GM23338 (cell line): Measurements from ENCODE around the gene LRBA. TPM values are rescaled to one million over a fixed set of nuclear protein-coding genes. Genes with fewer than 3 reads are reported as not detected.

Source experiments
- ATAC-seq: fragments of 200-7000 bp; cut with Tn5 transposase; 3 replicates; pipeline ENCODE4 v1.9.1; 2020
- DNase-seq: peaks from one replicate; pipeline ENCODE4 v3.0.0-alpha.2; 2015; ENCODE audit warnings: low spot score
- H2AFZ ChIP-seq: fragments of 200-600 bp; sonication (generic); 2 replicates; pipeline ENCODE4 v1.8.0; 2016; ENCODE audit warnings: antibody characterized with exemption, mild to moderate bottlenecking, moderate library complexity
- H3F3A ChIP-seq: fragments of 200-600 bp; sonication (generic); replicated peaks from 2 replicates; pipeline ENCODE4 v1.8.0; 2017; ENCODE audit warnings: antibody characterized with exemption, mixed run types, low read depth
- H3K27ac ChIP-seq: fragments of 200-600 bp; sonication (generic); 2 replicates; pipeline ENCODE4 v1.6.1; 2016; ENCODE audit warnings: low read depth
- H3K27me3 ChIP-seq: fragments of 200-600 bp; sonication (generic); 2 replicates; pipeline ENCODE4 v1.8.0; 2016; ENCODE audit warnings: mild to moderate bottlenecking, mixed run types, moderate library complexity; ENCODE audit not compliant: insufficient read depth
- H3K36me3 ChIP-seq: fragments of 200-600 bp; sonication (generic); 2 replicates; pipeline ENCODE4 v1.8.0; 2016; ENCODE audit warnings: mild to moderate bottlenecking; ENCODE audit not compliant: insufficient read depth
- H3K4me1 ChIP-seq: fragments of 200-600 bp; sonication (generic); 2 replicates; pipeline ENCODE4 v1.8.0; 2016; ENCODE audit warnings: mild to moderate bottlenecking, moderate library complexity; ENCODE audit not compliant: insufficient read depth
- H3K4me2 ChIP-seq: fragments of 200-600 bp; sonication (generic); 2 replicates; pipeline ENCODE4 v1.7.1; 2017; ENCODE audit warnings: mixed run types
- H3K4me3 ChIP-seq: fragments of 200-600 bp; sonication (generic); 2 replicates; pipeline ENCODE4 v1.6.1; 2016; ENCODE audit warnings: mixed run types
- H3K79me2 ChIP-seq: fragments of 200-600 bp; sonication (generic); replicated peaks from 2 replicates; pipeline ENCODE4 v1.8.0; 2017; ENCODE audit warnings: mild to moderate bottlenecking; ENCODE audit not compliant: insufficient read depth
- H3K9me2 ChIP-seq: fragments of 200-600 bp; sonication (generic); 2 replicates; pipeline ENCODE4 v1.8.0; 2017; ENCODE audit not compliant: insufficient read depth
- H4K20me1 ChIP-seq: fragments of 200-600 bp; sonication (generic); replicated peaks from 2 replicates; pipeline ENCODE4 v1.8.0; 2017; ENCODE audit warnings: mild to moderate bottlenecking; ENCODE audit not compliant: insufficient read depth
- H3K27ac Mint-ChIP-seq: 2 replicates; pipeline ENCODE4 v1.8.0; 2020; ENCODE audit warnings: inconsistent platforms, mild to moderate bottlenecking, moderate library complexity, mixed read lengths
- H3K27me3 Mint-ChIP-seq: 3 replicates; pipeline ENCODE4 v1.8.0; 2022; ENCODE audit warnings: low read depth, mild to moderate bottlenecking, moderate library complexity, mixed read lengths, inconsistent platforms; ENCODE audit not compliant: insufficient read depth, poor library complexity
- H3K36me3 Mint-ChIP-seq: 3 replicates; pipeline ENCODE4 v1.8.0; 2021; ENCODE audit warnings: low read depth, mild to moderate bottlenecking, inconsistent platforms, moderate library complexity, mixed read lengths
- H3K4me1 Mint-ChIP-seq: 3 replicates; pipeline ENCODE4 v1.8.0; 2020; ENCODE audit warnings: mild to moderate bottlenecking, inconsistent platforms, mixed read lengths
- H3K4me3 Mint-ChIP-seq: 3 replicates; pipeline ENCODE4 v1.8.0; 2021; ENCODE audit warnings: moderate library complexity, mild to moderate bottlenecking, inconsistent platforms, mixed read lengths
- H3K9me3 Mint-ChIP-seq: 3 replicates; pipeline ENCODE4 v1.8.0; 2020; ENCODE audit warnings: moderate library complexity, mild to moderate bottlenecking, inconsistent platforms, mixed read lengths
- CREB1 ChIP-seq: fragments of 250-450 bp; sonication (Bioruptor Pico); IDR thresholded peaks from 2 replicates; pipeline ENCODE4 v1.5.0; 2020; ENCODE audit warnings: low read depth, mild to moderate bottlenecking, moderate library complexity
- JUNB ChIP-seq: IDR thresholded peaks from one replicate; pipeline ENCODE4 v1.6.1; 2016; ENCODE audit warnings: antibody characterized with exemption; ENCODE audit not compliant: unreplicated experiment
- POLR2AphosphoS5 ChIP-seq: IDR thresholded peaks from 2 replicates; pipeline ENCODE4 v1.6.1; 2016; ENCODE audit warnings: antibody characterized with exemption, low read depth
- ZNF114 ChIP-seq: fragments of 250-450 bp; sonication (Bioruptor Pico); IDR thresholded peaks from 2 replicates; pipeline ENCODE4 v1.5.0; 2020; ENCODE audit warnings: mild to moderate bottlenecking, moderate library complexity
- polyA plus RNA-seq: library from polyadenylated mRNA; unstranded; fragments of >200 nt; fragmentation: Nextera tagmentation; extraction: Ambion mirVana; gene quantifications from 2 replicates; pipeline ENCODE4 v1.2.1, GENCODE V29; 2016
- total RNA-seq: library from RNA; depleted of rRNA; stranded (reverse); fragments of >200 nt; shearing (Covaris generic); gene quantifications from 2 replicates; pipeline ENCODE4 v1.2.3, GENCODE V29; 2014
- TF ChIP-seq, protein P1 (sequence below), 2 experiments: fragments of 200-600 bp in 1 of 2; sonication (generic) in 1 of 2; conservative IDR thresholded peaks; 2 replicates each; pipeline versions ENCODE4 v1.5.1 to v1.6.1; 2016 to 2017; ENCODE audit warnings: antibody characterized with exemption in 2 of 2, low read depth in 2 of 2, mild to moderate bottlenecking in 2 of 2, moderate library complexity in 1 of 2
- TF ChIP-seq, protein P2 (sequence below): IDR thresholded peaks from 2 replicates; pipeline ENCODE4 v1.6.1; 2016; ENCODE audit warnings: antibody characterized with exemption
- TF ChIP-seq, protein P3 (sequence below): IDR thresholded peaks from one replicate; pipeline ENCODE4 v1.6.1; 2018; ENCODE audit warnings: antibody characterized with exemption; ENCODE audit not compliant: unreplicated experiment
- TF ChIP-seq, protein P4 (sequence below): fragments of 250-450 bp; sonication (Bioruptor Pico); IDR thresholded peaks from 2 replicates; pipeline ENCODE4 v1.5.0; 2020; ENCODE audit warnings: mild to moderate bottlenecking, moderate library complexity

LRBA gene
- total and polyA plus RNA-seq, 2 experiments from 2014 or later, result 23.3 to 126 TPM

DNA sequence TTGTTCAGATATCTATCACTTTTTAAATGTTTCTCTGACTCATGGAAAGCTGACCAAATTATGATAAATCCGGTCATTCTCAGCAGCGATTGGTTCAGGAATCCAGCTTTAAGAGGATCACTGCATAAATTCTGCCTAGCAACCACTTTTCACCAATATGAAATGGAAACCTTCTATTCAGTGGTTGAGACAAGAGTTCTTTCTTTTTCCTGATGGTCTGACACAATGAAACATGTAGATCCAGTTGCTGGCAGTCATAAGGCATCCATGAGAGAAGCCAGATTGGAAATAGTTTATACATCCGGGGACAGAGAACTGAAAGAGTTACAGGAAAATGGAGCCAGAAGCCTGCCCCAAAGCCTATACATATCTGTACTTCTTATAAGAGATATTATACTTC lies 406.0 kb downstream of the LRBA start:
- Mint-ChIP-seq H3K4me3 (no peak overlapping the region), H3K4me1 (no peaks in the 10 kb centered on the region), H3K9me3 (no peaks in the 10 kb centered on the region), H3K36me3 (no peaks in the 10 kb centered on the region), H3K27ac (no peak overlapping the region), H3K27me3 (peaks cover 1% of the 10 kb centered on the region)
- Histone ChIP-seq H3K27ac (no peak overlapping the region), H3K4me3 (no peak overlapping the region), H3K79me2 (no peaks in the 10 kb centered on the region), H3F3A (no peaks in the 10 kb centered on the region), H3K9me2 (no peaks in the 10 kb centered on the region), H3K27me3 (no peaks in the 10 kb centered on the region), H4K20me1 (no peaks in the 10 kb centered on the region; the same call in 1 of the 2 replicates), H2AFZ (no peak overlapping the region), H3K36me3 (no peaks in the 10 kb centered on the region), H3K4me2 (no peak overlapping the region), H3K4me1 (no peaks in the 10 kb centered on the region)
- no peak for ATAC-seq
- TF ChIP-seq POLR2AphosphoS5 (no peak), CREB1 (CRISPR knock-in tag) (no peak), JUNB (no peak), ZNF114 (CRISPR knock-in tag) (no peak)
- TF ChIP-seq, protein P1, sequence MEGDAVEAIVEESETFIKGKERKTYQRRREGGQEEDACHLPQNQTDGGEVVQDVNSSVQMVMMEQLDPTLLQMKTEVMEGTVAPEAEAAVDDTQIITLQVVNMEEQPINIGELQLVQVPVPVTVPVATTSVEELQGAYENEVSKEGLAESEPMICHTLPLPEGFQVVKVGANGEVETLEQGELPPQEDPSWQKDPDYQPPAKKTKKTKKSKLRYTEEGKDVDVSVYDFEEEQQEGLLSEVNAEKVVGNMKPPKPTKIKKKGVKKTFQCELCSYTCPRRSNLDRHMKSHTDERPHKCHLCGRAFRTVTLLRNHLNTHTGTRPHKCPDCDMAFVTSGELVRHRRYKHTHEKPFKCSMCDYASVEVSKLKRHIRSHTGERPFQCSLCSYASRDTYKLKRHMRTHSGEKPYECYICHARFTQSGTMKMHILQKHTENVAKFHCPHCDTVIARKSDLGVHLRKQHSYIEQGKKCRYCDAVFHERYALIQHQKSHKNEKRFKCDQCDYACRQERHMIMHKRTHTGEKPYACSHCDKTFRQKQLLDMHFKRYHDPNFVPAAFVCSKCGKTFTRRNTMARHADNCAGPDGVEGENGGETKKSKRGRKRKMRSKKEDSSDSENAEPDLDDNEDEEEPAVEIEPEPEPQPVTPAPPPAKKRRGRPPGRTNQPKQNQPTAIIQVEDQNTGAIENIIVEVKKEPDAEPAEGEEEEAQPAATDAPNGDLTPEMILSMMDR (conservative IDR thresholded peaks at IDR 0.05; ENCODE audit: low read depth in 2 of 2), result no peak
- TF ChIP-seq, protein P2, sequence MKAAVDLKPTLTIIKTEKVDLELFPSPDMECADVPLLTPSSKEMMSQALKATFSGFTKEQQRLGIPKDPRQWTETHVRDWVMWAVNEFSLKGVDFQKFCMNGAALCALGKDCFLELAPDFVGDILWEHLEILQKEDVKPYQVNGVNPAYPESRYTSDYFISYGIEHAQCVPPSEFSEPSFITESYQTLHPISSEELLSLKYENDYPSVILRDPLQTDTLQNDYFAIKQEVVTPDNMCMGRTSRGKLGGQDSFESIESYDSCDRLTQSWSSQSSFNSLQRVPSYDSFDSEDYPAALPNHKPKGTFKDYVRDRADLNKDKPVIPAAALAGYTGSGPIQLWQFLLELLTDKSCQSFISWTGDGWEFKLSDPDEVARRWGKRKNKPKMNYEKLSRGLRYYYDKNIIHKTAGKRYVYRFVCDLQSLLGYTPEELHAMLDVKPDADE, result no peak
- TF ChIP-seq, protein P3, sequence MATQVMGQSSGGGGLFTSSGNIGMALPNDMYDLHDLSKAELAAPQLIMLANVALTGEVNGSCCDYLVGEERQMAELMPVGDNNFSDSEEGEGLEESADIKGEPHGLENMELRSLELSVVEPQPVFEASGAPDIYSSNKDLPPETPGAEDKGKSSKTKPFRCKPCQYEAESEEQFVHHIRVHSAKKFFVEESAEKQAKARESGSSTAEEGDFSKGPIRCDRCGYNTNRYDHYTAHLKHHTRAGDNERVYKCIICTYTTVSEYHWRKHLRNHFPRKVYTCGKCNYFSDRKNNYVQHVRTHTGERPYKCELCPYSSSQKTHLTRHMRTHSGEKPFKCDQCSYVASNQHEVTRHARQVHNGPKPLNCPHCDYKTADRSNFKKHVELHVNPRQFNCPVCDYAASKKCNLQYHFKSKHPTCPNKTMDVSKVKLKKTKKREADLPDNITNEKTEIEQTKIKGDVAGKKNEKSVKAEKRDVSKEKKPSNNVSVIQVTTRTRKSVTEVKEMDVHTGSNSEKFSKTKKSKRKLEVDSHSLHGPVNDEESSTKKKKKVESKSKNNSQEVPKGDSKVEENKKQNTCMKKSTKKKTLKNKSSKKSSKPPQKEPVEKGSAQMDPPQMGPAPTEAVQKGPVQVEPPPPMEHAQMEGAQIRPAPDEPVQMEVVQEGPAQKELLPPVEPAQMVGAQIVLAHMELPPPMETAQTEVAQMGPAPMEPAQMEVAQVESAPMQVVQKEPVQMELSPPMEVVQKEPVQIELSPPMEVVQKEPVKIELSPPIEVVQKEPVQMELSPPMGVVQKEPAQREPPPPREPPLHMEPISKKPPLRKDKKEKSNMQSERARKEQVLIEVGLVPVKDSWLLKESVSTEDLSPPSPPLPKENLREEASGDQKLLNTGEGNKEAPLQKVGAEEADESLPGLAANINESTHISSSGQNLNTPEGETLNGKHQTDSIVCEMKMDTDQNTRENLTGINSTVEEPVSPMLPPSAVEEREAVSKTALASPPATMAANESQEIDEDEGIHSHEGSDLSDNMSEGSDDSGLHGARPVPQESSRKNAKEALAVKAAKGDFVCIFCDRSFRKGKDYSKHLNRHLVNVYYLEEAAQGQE, result no peak
- TF ChIP-seq, protein P4, sequence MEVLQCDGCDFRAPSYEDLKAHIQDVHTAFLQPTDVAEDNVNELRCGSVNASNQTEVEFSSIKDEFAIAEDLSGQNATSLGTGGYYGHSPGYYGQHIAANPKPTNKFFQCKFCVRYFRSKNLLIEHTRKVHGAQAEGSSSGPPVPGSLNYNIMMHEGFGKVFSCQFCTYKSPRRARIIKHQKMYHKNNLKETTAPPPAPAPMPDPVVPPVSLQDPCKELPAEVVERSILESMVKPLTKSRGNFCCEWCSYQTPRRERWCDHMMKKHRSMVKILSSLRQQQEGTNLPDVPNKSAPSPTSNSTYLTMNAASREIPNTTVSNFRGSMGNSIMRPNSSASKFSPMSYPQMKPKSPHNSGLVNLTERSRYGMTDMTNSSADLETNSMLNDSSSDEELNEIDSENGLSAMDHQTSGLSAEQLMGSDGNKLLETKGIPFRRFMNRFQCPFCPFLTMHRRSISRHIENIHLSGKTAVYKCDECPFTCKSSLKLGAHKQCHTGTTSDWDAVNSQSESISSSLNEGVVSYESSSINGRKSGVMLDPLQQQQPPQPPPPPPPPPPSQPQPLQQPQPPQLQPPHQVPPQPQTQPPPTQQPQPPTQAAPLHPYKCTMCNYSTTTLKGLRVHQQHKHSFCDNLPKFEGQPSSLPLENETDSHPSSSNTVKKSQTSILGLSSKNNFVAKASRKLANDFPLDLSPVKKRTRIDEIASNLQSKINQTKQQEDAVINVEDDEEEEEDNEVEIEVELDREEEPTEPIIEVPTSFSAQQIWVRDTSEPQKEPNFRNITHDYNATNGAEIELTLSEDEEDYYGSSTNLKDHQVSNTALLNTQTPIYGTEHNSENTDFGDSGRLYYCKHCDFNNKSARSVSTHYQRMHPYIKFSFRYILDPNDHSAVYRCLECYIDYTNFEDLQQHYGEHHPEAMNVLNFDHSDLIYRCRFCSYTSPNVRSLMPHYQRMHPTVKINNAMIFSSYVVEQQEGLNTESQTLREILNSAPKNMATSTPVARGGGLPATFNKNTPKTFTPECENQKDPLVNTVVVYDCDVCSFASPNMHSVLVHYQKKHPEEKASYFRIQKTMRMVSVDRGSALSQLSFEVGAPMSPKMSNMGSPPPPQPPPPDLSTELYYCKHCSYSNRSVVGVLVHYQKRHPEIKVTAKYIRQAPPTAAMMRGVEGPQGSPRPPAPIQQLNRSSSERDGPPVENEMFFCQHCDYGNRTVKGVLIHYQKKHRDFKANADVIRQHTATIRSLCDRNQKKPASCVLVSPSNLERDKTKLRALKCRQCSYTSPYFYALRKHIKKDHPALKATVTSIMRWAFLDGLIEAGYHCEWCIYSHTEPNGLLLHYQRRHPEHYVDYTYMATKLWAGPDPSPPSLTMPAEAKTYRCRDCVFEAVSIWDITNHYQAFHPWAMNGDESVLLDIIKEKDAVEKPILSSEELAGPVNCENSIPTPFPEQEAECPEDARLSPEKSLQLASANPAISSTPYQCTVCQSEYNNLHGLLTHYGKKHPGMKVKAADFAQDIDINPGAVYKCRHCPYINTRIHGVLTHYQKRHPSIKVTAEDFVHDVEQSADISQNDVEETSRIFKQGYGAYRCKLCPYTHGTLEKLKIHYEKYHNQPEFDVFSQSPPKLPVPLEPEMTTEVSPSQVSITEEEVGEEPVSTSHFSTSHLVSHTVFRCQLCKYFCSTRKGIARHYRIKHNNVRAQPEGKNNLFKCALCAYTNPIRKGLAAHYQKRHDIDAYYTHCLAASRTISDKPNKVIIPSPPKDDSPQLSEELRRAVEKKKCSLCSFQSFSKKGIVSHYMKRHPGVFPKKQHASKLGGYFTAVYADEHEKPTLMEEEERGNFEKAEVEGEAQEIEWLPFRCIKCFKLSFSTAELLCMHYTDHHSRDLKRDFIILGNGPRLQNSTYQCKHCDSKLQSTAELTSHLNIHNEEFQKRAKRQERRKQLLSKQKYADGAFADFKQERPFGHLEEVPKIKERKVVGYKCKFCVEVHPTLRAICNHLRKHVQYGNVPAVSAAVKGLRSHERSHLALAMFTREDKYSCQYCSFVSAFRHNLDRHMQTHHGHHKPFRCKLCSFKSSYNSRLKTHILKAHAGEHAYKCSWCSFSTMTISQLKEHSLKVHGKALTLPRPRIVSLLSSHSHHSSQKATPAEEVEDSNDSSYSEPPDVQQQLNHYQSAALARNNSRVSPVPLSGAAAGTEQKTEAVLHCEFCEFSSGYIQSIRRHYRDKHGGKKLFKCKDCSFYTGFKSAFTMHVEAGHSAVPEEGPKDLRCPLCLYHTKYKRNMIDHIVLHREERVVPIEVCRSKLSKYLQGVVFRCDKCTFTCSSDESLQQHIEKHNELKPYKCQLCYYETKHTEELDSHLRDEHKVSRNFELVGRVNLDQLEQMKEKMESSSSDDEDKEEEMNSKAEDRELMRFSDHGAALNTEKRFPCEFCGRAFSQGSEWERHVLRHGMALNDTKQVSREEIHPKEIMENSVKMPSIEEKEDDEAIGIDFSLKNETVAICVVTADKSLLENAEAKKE (CRISPR knock-in tag), result no peak
- DNase-seq, result no peak
